HL-60 (cell line): ENCODE data around the gene ACADS.

Experiments
- DNase-seq, 2 experiments: peaks; one replicate each; pipeline ENCODE4 v3.0.0-alpha.2; 2010 to 2020; ENCODE audit warnings: low read depth in 1 of 2, low spot score in 1 of 2
- H3K27ac ChIP-seq: fragments of 250-450 bp; sonication (Bioruptor Pico); replicated peaks from 2 replicates; pipeline ENCODE4 v1.5.1; 2020; ENCODE audit warnings: mild to moderate bottlenecking, moderate library complexity
- H3K27me3 ChIP-seq: fragments of 250-450 bp; sonication (Bioruptor Pico); 2 replicates; pipeline ENCODE4 v1.5.1; 2021; ENCODE audit warnings: mild to moderate bottlenecking, moderate library complexity; ENCODE audit not compliant: insufficient read depth, poor library complexity, severe bottlenecking
- H3K4me3 ChIP-seq: replicated peaks from 2 replicates; pipeline ENCODE4 v1.5.1; 2011; ENCODE audit warnings: mild to moderate bottlenecking, control low read depth, low read length; ENCODE audit not compliant: insufficient read depth
- GABPA ChIP-seq: IDR thresholded peaks from 2 replicates; pipeline ENCODE4 v1.6.1; 2012; ENCODE audit warnings: low read depth
- POLR2AphosphoS5 ChIP-seq: IDR thresholded peaks from 2 replicates; pipeline ENCODE4 v1.6.1; 2012; ENCODE audit warnings: low read depth
- SPI1 ChIP-seq: IDR thresholded peaks from 2 replicates; pipeline ENCODE4 v1.6.1; 2012; ENCODE audit warnings: low read depth, mild to moderate bottlenecking, borderline replicate concordance
- TF ChIP-seq, protein P1 (sequence below): IDR thresholded peaks from 2 replicates; pipeline ENCODE4 v1.6.1; 2012; ENCODE audit warnings: low read depth; ENCODE audit not compliant: insufficient replicate concordance
- TF ChIP-seq, protein P2 (sequence below): IDR thresholded peaks from one replicate; pipeline ENCODE4 v1.5.1; 2011; ENCODE audit warnings: low read length, control low read depth, inconsistent platforms; ENCODE audit not compliant: insufficient read depth

ACADS gene

DNA sequence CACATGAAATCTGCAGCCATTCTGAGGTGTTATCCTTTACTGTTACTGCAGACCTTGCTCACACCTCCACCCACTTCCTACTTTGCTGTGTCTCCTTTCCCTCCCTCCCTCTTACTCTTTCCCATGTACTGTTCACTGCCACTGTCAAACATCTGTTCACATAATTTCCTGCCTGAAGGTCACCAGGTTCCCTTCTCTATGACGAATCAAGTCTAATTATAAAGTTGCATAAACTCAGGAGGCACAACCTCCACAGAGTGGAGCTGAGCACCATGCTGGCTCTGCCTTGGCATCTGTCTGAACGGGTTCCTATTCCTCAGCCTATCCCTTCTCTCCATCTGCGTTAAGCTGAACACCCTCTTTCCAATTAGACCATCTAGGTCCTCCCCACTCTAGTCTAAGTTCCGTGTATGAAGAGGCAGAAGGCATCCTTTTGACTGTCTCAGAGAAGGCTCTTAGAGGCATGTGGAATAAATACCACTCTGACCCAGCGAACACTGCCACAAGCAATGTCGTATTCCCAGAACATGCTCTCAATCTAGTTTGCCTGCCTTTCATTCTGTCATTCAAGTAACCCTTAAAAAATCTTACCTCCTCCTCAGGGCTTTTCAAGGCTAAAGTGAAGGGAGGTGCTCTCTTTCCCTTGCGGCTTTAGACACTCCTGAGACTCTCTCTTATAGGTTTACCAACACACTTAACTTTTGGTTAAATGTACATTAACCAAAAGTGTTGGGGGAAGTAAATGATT, 48.7 kb downstream of the ACADS start:
- no peak for DNase-seq
- H3K27me3 ChIP-seq: no peaks in the 10 kb centered on the region
- no peak overlapping the region for H3K4me3 ChIP-seq
- TF ChIP-seq POLR2AphosphoS5 (no peak), GABPA (no peak), SPI1 (no peak)
- TF ChIP-seq, protein P1, sequence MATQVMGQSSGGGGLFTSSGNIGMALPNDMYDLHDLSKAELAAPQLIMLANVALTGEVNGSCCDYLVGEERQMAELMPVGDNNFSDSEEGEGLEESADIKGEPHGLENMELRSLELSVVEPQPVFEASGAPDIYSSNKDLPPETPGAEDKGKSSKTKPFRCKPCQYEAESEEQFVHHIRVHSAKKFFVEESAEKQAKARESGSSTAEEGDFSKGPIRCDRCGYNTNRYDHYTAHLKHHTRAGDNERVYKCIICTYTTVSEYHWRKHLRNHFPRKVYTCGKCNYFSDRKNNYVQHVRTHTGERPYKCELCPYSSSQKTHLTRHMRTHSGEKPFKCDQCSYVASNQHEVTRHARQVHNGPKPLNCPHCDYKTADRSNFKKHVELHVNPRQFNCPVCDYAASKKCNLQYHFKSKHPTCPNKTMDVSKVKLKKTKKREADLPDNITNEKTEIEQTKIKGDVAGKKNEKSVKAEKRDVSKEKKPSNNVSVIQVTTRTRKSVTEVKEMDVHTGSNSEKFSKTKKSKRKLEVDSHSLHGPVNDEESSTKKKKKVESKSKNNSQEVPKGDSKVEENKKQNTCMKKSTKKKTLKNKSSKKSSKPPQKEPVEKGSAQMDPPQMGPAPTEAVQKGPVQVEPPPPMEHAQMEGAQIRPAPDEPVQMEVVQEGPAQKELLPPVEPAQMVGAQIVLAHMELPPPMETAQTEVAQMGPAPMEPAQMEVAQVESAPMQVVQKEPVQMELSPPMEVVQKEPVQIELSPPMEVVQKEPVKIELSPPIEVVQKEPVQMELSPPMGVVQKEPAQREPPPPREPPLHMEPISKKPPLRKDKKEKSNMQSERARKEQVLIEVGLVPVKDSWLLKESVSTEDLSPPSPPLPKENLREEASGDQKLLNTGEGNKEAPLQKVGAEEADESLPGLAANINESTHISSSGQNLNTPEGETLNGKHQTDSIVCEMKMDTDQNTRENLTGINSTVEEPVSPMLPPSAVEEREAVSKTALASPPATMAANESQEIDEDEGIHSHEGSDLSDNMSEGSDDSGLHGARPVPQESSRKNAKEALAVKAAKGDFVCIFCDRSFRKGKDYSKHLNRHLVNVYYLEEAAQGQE: no peak
- TF ChIP-seq, protein P2, sequence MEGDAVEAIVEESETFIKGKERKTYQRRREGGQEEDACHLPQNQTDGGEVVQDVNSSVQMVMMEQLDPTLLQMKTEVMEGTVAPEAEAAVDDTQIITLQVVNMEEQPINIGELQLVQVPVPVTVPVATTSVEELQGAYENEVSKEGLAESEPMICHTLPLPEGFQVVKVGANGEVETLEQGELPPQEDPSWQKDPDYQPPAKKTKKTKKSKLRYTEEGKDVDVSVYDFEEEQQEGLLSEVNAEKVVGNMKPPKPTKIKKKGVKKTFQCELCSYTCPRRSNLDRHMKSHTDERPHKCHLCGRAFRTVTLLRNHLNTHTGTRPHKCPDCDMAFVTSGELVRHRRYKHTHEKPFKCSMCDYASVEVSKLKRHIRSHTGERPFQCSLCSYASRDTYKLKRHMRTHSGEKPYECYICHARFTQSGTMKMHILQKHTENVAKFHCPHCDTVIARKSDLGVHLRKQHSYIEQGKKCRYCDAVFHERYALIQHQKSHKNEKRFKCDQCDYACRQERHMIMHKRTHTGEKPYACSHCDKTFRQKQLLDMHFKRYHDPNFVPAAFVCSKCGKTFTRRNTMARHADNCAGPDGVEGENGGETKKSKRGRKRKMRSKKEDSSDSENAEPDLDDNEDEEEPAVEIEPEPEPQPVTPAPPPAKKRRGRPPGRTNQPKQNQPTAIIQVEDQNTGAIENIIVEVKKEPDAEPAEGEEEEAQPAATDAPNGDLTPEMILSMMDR: no peak
- H3K27ac ChIP-seq: no peak overlapping the region

DNA sequence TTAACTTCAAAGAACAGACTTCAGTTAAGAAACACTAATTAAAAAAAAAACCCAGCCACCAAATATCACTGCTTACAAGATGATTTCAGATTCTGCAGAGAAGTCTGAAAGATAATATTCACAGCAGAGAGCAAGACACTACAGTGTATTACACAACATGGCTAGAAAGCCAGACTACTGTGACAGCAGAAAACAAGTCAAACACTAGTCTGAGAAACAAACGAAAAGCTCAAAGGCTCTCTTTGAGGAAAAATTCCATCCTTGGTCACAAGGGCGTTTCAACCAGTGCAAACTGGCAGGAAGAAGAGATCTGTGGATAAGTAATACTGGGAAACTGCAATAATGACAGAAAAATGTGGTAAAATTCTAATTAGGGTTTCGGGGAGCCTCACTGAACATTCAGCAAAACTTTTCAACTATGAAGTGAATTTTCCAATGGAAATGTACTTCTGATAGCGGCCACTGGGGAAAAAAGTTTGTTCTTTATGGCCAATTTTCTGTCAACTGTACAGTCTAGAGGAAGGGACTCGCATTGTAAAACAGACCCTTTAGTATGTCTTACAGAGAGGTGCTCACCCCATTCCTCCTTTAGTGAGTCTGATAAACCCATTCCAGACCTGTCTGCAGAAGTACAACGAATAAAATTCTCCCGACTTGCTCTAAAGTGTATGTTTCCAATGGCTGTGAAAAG, 50.4 kb downstream of the ACADS start:
- TF ChIP-seq GABPA (no peak), POLR2AphosphoS5 (no peak), SPI1 (no peak)
- TF ChIP-seq, protein P1: no peak
- TF ChIP-seq, protein P2: no peak
- no peak for DNase-seq
- Histone ChIP-seq H3K27ac (no peak overlapping the region), H3K27me3 (no peaks in the 10 kb centered on the region), H3K4me3 (no peak overlapping the region)

DNA sequence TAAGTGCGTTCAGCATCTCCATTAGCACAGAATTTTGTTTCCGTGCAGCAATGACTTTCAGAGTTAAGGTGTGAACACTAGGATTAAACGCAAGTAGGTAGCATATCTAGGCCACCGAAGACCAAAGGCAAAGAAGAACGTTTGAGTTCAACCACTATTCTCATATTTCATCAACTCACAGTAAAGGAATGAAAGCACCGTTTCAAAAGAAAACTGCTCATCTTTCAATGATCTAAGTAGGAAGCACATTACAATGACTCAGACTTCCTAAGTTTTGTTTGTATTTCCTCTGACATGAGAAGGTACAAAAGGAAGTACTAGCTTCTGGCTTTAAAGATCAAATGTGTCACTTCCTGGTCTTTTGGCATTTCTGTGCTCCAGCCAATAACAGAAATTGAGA, 57.6 kb downstream of the ACADS start:
- peak in 1 of 2 experiments; percentile 46 for DNase-seq
- TF ChIP-seq GABPA (no peak), SPI1 (no peak)
- no peaks in the 10 kb centered on the region for H3K27me3 ChIP-seq
- no peak overlapping the region for H3K27ac ChIP-seq
- H3K4me3 ChIP-seq: no peak overlapping the region

DNA sequence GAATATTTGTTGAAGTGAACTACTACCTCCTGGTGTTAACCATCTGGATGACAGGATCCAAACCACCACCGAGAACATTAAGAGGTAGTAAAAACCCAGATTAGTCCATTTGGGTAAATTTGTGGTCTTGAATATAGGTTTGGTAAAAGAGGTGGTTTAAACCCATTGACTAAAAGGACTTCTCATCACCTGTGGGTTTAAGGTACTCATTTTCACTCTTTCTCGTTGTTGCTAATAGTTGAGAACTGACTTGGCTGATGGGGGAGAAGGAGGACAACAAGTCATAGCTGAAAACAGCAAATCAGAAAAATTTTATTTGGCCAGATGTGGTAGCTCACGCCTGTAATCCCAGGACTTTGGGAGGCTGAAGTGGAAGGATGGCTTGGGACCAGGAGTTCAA, 59.2 kb downstream of the ACADS start:
- no peak for DNase-seq
- H3K27me3 ChIP-seq: no peaks in the 10 kb centered on the region
- TF ChIP-seq POLR2AphosphoS5: no peak
- no peak for TF ChIP-seq GABPA
- TF ChIP-seq, protein P1: no peak
- no peak for TF ChIP-seq SPI1
- TF ChIP-seq, protein P2: no peak

More for the DNA sequence above, 59.2 kb downstream of the ACADS start:
- no peak overlapping the region for H3K27ac ChIP-seq
- H3K4me3 ChIP-seq: no peak overlapping the region
